DMS153 treated with DMSO at 0.1 percent for 48 hours (cell line): ENCODE measurements around the gene CDKAL1.

Source experiments
- DNase-seq: peaks from one replicate; lab custom pipeline; 2025; ENCODE audit not compliant: unreplicated experiment; lab: John Stamatoyannopoulos, UW

The CDKAL1 gene

GRCh38 chr6:20946022-20946421 is 411.8 kb downstream of the CDKAL1 start:
- DNase-seq, result no peak

- no peak for DNase-seq
These were observed 412.6 kb downstream of the CDKAL1 start for GRCh38 chr6:20946890-20947289.

- DNase-seq, result no peak
These were observed 413.7 kb downstream of the CDKAL1 start for GRCh38 chr6:20947977-20948376.

- DNase-seq, result peak; percentile 40
These were observed 414.3 kb downstream of the CDKAL1 start for GRCh38 chr6:20948556-20948955.

GRCh38 chr6:20949138-20949537 is 414.9 kb downstream of the CDKAL1 start:
- DNase-seq, result no peak

- DNase-seq, result peak; percentile 67
These were observed 418.6 kb downstream of the CDKAL1 start for GRCh38 chr6:20952699-20953474.

GRCh38 chr6:20954315-20954714 is 420.1 kb downstream of the CDKAL1 start:
- peak; percentile 72 for DNase-seq

GRCh38 chr6:20955131-20955530 is 420.9 kb downstream of the CDKAL1 start:
- no peak for DNase-seq

GRCh38 chr6:20955751-20956150 is 421.5 kb downstream of the CDKAL1 start:
- no peak for DNase-seq

- no peak for DNase-seq
These were observed 425.8 kb downstream of the CDKAL1 start for GRCh38 chr6:20960067-20960466.

GRCh38 chr6:20965276-20965675 is 431.0 kb downstream of the CDKAL1 start:
- no peak for DNase-seq

GRCh38 chr6:20965915-20966314 is 431.7 kb downstream of the CDKAL1 start:
- DNase-seq, result no peak

GRCh38 chr6:20969551-20969950 is 435.3 kb downstream of the CDKAL1 start:
- DNase-seq, result no peak

GRCh38 chr6:20976391-20976918 is 442.2 kb downstream of the CDKAL1 start:
- no peak for DNase-seq

GRCh38 chr6:20978151-20978614 is 443.9 kb downstream of the CDKAL1 start:
- no peak for DNase-seq

- DNase-seq, result no peak
These were observed 444.8 kb downstream of the CDKAL1 start for GRCh38 chr6:20979076-20979475.

GRCh38 chr6:20983961-20984360 is 449.7 kb downstream of the CDKAL1 start:
- no peak for DNase-seq

- DNase-seq, result no peak
These were observed 451.6 kb downstream of the CDKAL1 start for GRCh38 chr6:20985821-20986220.

- DNase-seq, result no peak
These were observed 457.7 kb downstream of the CDKAL1 start for GRCh38 chr6:20991910-20992309.

- DNase-seq, result no peak
These were observed 461.8 kb downstream of the CDKAL1 start for GRCh38 chr6:20996099-20996498.

- no peak for DNase-seq
These were observed 463.0 kb downstream of the CDKAL1 start for GRCh38 chr6:20997143-20997769.

GRCh38 chr6:20997770-20998147 is 463.5 kb downstream of the CDKAL1 start:
- no peak for DNase-seq
